T-helper 17 cell (primary cell): Measurements from ENCODE around the gene SNX14. TPM values are rescaled to one million over a fixed set of nuclear protein-coding genes. Genes with fewer than 3 reads are reported as not detected.

Source experiments
- ATAC-seq: fragments of 150-1000 bp; cut with Tn5 transposase; 2 replicates; pipeline ENCODE4 v1.10.0; 2021; ENCODE audit warnings: mild to moderate bottlenecking, moderate library complexity
- DNase-seq, 3 donors: peaks; one replicate each; pipeline versions ENCODE4 v3.0.0 to v3.0.0-alpha.2; 2020 to 2021
- H3K9me3 ChIP-seq: one replicate; pipeline ENCODE4 v1.7.0; 2013; ENCODE audit warnings: low read length, mild to moderate bottlenecking; ENCODE audit not compliant: control insufficient read depth, poor library complexity, severe bottlenecking
- H3K27ac Mint-ChIP-seq: one replicate; pipeline ENCODE4 v1.8.0; 2022; ENCODE audit warnings: mild to moderate bottlenecking, moderate library complexity, mixed read lengths
- H3K27me3 Mint-ChIP-seq: one replicate; pipeline ENCODE4 v1.8.0; 2022; ENCODE audit warnings: mixed read lengths
- H3K36me3 Mint-ChIP-seq: one replicate; pipeline ENCODE4 v1.8.0; 2022; ENCODE audit warnings: low read depth, mixed read lengths
- H3K4me1 Mint-ChIP-seq: one replicate; pipeline ENCODE4 v1.8.0; 2022; ENCODE audit warnings: mild to moderate bottlenecking, mixed read lengths
- H3K4me3 Mint-ChIP-seq: one replicate; pipeline ENCODE4 v1.8.0; 2022; ENCODE audit warnings: mild to moderate bottlenecking, moderate library complexity, mixed read lengths
- total RNA-seq, 4 donors: library from RNA in 2 of 4; stranded (reverse) in 2 of 4; gene quantifications; one replicate each; pipeline ENCODE4 v1.2.3 and lab custom pipeline; 2022 to 2026

Gene SNX14
- total RNA-seq, 2 donors from 2014 or later: 35.8 to 36.7 TPM

DNA sequence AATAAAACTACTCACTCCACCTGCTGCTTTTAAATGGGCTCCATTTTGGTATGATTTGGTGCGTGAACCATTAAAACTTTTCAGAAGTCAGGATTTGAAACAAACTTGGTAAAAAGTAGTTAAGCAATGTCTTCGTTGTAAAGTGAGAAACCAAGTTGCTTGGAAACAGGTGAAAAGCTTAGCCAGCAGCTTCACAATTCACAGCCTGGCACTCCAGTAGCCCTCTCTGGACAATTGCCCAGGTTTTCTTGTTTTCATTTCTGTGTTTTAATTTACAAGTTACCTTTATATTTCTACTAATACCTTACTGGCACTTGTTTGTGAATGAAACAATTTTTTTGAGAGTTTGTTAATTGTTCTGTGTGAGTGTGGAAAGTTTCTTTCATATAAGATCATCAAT lies 131.0 kb downstream of the SNX14 start:
- Mint-ChIP-seq H3K4me3 (no peak overlapping the region), H3K4me1 (peaks cover 33% of the 10 kb centered on the region), H3K36me3 (no peaks in the 10 kb centered on the region), H3K27me3 (peaks cover 52% of the 10 kb centered on the region), H3K27ac (peak overlapping the region; percentile 39)
- H3K9me3 ChIP-seq: no peaks in the 10 kb centered on the region
- no peak for DNase-seq
- ATAC-seq: no peak

- H3K4me3 Mint-ChIP-seq: peak overlapping the region; percentile 65
- no peak for DNase-seq
- H3K27me3 Mint-ChIP-seq: peaks cover 61% of the 10 kb centered on the region
- H3K9me3 ChIP-seq: no peaks in the 10 kb centered on the region
- H3K4me1 Mint-ChIP-seq: peaks cover 33% of the 10 kb centered on the region
- no peak overlapping the region for H3K27ac Mint-ChIP-seq
- ATAC-seq: no peak
- no peaks in the 10 kb centered on the region for H3K36me3 Mint-ChIP-seq
Measured at GRCh38 chr6:85461798-85462170, 131.9 kb downstream of the SNX14 start.

DNA sequence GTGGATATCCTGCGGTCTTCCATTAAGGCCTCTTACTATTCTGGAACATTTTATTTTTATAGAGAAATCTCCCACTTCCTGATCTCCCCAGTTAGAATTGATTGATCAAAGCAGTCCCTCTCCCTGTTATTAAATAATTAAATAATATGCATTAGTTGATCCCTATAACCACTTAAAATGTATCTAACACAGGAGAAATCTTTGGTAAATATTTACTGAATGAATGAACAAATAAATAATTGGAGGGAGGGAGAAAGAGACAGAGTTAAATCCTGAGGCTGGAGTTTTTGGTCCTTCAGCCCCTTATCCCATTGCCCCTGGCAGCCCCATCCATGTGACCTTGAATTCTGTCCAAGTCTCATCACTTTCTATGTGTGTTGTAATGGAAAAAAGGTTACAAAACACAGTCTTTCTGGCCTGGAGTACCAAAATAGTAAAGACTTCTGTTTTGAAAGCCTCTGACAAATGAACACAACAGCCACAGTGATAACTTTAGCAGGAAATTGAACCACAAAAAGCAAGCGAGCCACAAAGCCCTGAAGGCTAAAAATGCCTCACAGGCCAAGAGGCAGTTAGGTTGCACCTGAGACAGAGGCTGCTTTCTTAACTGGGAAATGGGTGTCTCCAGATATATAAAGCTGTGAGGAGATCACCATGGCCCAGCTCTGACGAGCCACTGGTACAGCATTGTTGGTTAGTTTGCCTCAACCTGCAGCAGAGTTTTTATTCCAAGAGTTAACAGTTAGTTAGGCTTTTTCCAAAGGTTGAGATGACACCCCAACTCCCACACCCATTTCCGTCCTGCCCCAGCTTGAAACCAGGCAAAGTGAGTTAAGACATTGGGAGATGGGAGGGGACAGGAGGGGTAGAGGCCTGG lies 132.5 kb downstream of the SNX14 start:
- Mint-ChIP-seq H3K4me1 (peaks cover 33% of the 10 kb centered on the region), H3K27ac (peak overlapping the region; percentile 67), H3K36me3 (peaks cover 4% of the 10 kb centered on the region), H3K27me3 (peaks cover 67% of the 10 kb centered on the region), H3K4me3 (peak overlapping the region; percentile 0)
- no peak for DNase-seq
- H3K9me3 ChIP-seq: no peaks in the 10 kb centered on the region
- ATAC-seq: peak; percentile 61

- peaks cover 65% of the 10 kb centered on the region for H3K27me3 Mint-ChIP-seq
- no peaks in the 10 kb centered on the region for H3K9me3 ChIP-seq
- DNase-seq: no peak
- ATAC-seq: no peak
- H3K27ac Mint-ChIP-seq: peak overlapping the region; percentile 67
- H3K4me3 Mint-ChIP-seq: peak overlapping the region; percentile 0
- peaks cover 25% of the 10 kb centered on the region for H3K4me1 Mint-ChIP-seq
- peaks cover 4% of the 10 kb centered on the region for H3K36me3 Mint-ChIP-seq
Measured at GRCh38 chr6:85460154-85460920, 133.3 kb downstream of the SNX14 start.

DNA sequence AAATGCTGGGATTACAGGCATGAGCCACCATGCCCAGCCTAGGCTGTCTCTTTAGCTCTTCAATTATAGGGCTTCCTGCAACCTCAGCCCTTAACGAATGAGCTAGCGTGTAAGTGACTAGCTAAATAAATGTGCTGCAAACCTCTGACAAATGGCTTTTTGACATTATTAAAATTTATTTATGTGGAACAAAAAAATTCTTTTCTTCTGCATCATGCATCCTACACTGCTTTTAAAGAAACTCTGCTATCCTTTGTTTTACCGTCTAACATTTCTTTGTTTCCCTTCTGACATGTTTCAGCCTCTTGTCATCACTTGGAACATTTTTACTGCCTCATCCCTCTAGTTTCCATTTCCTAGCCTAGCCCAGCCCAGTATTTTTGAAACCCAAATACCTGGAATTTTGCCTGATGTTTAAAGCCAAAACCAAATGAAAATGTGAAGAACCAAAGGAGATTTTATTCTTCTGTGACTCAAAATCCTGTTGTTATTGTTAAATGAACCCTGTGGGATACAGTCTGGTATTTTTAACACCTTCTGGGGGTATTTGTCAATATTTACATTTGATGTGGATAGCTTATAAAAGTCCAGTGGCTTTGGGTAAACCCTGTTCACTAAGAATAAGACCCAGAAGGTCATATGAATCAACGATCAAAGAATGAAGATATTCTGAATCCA lies 134.3 kb downstream of the SNX14 start:
- ATAC-seq (no peak), DNase-seq (no peak)
- H3K4me1 Mint-ChIP-seq: peaks cover 19% of the 10 kb centered on the region
- H3K4me3 Mint-ChIP-seq: no peak overlapping the region
- H3K9me3 ChIP-seq: no peaks in the 10 kb centered on the region
- H3K27me3 Mint-ChIP-seq: peaks cover 66% of the 10 kb centered on the region
- H3K27ac Mint-ChIP-seq: no peak overlapping the region
- H3K36me3 Mint-ChIP-seq: peaks cover 4% of the 10 kb centered on the region

DNA sequence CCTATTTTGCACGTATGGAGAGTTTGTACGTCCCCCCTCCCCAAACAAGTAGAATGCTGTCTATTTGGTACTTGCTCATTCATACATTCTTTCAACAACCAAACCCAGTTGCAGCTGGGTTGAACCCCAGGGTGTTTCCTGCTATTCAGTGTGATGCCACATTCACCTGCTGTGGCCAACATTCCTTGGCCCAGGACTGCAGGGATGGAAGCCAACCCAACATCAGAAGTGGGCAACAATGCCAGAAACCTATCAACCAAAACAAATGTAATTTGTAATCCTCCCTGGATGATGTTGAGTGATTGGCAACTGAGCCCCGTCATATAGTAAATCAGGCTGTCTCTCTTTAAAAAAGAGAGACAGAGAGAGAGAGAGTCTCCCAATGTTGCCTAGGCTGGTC lies 134.9 kb downstream of the SNX14 start:
- Mint-ChIP-seq H3K27me3 (peaks cover 67% of the 10 kb centered on the region), H3K4me1 (peaks cover 16% of the 10 kb centered on the region), H3K4me3 (no peak overlapping the region), H3K27ac (no peak overlapping the region), H3K36me3 (peaks cover 4% of the 10 kb centered on the region)
- no peak for ATAC-seq
- no peak for DNase-seq
- no peaks in the 10 kb centered on the region for H3K9me3 ChIP-seq

- Mint-ChIP-seq H3K36me3 (peaks cover 4% of the 10 kb centered on the region), H3K27me3 (peaks cover 66% of the 10 kb centered on the region), H3K4me3 (no peak overlapping the region), H3K27ac (no peak overlapping the region), H3K4me1 (peaks cover 15% of the 10 kb centered on the region)
- no peaks in the 10 kb centered on the region for H3K9me3 ChIP-seq
- ATAC-seq (no peak), DNase-seq (no peak)
Measured at GRCh38 chr6:85458184-85458583, 135.5 kb downstream of the SNX14 start.

DNA sequence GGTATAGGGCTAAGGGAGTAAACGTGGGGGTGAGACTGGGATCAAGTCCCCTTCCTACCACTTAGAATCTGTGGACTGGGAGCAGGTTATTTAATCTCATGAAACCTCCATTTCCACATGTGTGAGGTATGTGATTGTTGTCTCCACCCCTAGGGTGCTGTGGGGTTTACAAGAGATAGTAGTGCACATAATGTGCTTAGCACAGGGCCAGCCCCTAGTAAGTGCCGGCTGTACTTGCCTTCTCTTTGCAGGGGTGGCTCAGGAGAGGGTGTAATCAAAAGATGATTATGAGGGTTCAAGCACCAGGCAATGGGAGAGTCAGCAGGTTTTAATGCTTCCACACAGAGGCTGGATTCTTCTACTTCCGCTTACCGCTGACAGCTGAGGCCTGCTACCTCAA lies 136.9 kb downstream of the SNX14 start:
- Mint-ChIP-seq H3K4me1 (peaks cover 6% of the 10 kb centered on the region), H3K4me3 (no peak overlapping the region), H3K36me3 (peaks cover 6% of the 10 kb centered on the region), H3K27me3 (peaks cover 64% of the 10 kb centered on the region), H3K27ac (no peak overlapping the region)
- ATAC-seq (no peak), DNase-seq (no peak)
- H3K9me3 ChIP-seq: no peaks in the 10 kb centered on the region

Other genes with a start within 250 kb of the SNX14 start
- 1 to 10 TPM; 1.5 to 5.1 TPM for gene NT5E, start 143.8 kb downstream of the SNX14 start, total RNA-seq
- gene SYNCRIP, start 49.0 kb upstream of the SNX14 start, total RNA-seq: 10 to 100 TPM; 70.9 to 79.1 TPM